Fibroblast of skin of back (primary cell): Measurements from ENCODE around the gene PCDHGC3. TPM values are rescaled to one million over a fixed set of nuclear protein-coding genes. Genes with fewer than 3 reads are reported as not detected.
"Not testable (repeated sequence)": the region's sequence is repeated elsewhere in the genome, so short reads cannot be mapped to it uniquely, and the experiment has no call there.

Experiments used
- DNase-seq: peaks from one replicate; pipeline ENCODE4 v3.0.0-alpha.2; 2013
- polyA plus RNA-seq, 2 experiments: library from polyadenylated mRNA; unstranded; fragments of 120-200 nt; gene quantifications; one replicate each; pipeline ENCODE4 v1.2.1, GENCODE V29; 2013; ENCODE audit not compliant: insufficient read length in 2 of 2

PCDHGC3 gene
- polyA plus RNA-seq (2013, experiment 1 of 2; ENCODE audit: insufficient read length) = 135 TPM
- polyA plus RNA-seq (2013, experiment 2 of 2; ENCODE audit: insufficient read length) = 126 TPM

DNA sequence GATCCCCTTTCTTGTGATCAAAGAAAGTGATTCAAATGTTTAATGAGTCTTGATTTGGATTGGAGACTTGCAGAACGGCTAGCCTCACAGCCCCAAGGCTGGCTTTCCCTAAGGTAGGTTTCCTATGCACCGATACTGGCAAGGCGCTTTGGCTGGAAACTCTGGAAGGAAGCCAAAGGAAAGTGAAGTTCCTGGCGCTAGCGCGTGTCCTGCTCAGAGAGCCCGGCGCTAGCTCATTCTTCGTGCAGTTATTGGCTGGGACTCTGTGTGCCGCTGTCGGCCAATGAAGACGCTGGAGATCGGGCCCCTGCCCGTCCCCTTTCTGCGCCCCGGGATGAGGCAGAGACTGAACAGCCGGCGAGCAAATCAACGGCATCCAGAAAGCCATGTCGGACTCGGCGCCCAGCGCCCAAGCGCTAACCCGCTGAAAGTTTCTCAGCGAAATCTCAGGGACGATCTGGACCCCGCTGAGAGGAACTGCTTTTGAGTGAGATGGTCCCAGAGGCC, at the start of gene PCDHGC3:
Gene PCDHGC3 (plus strand): TSS at position 342 of the 507 bp plus-strand sequence. CDS start 151 bp downstream, at position 493.
- DNase-seq = peak; percentile 96

GRCh38 chr5:141427783-141428426, 47.9 kb upstream of the PCDHGC3 start:
- no peak for DNase-seq

DNA sequence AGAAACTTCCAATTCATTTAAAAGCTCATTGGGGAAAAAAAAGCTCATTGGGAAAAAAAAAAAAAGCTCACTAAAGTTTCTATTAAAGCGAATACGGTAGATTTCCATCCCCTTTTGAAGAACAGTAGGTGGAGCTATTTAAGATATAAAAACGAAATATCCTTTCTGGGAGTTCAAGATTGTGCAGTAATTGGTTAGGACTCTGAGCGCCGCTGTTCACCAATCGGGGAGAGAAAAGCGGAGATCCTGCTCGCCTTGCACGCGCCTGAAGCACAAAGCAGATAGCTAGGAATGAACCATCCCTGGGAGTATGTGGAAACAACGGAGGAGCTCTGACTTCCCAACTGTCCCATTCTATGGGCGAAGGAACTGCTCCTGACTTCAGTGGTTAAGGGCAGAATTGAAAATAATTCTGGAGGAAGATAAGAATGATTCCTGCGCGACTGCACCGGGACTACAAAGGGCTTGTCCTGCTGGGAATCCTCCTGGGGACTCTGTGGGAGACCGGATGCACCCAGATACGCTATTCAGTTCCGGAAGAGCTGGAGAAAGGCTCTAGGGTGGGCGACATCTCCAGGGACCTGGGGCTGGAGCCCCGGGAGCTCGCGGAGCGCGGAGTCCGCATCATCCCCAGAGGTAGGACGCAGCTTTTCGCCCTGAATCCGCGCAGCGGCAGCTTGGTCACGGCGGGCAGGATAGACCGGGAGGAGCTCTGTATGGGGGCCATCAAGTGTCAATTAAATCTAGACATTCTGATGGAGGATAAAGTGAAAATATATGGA, 45.2 kb upstream of the PCDHGC3 start, which contains the start of gene PCDHGA12:
Gene PCDHGA12 (plus strand): TSS at position 176 of the 782 bp plus-strand sequence. CDS start 253 bp downstream, at position 429.
- DNase-seq = peak; percentile 91

GRCh38 chr5:141431286-141431685, 44.5 kb upstream of the PCDHGC3 start:
- DNase-seq = peak; percentile 49

GRCh38 chr5:141432308-141432707, 43.5 kb upstream of the PCDHGC3 start:
- not testable (repeated sequence) for DNase-seq

DNA sequence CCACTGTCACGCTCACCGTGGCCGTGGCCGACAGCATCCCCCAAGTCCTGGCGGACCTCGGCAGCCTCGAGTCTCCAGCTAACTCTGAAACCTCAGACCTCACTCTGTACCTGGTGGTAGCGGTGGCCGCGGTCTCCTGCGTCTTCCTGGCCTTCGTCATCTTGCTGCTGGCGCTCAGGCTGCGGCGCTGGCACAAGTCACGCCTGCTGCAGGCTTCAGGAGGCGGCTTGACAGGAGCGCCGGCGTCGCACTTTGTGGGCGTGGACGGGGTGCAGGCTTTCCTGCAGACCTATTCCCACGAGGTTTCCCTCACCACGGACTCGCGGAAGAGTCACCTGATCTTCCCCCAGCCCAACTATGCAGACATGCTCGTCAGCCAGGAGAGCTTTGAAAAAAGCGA, 43.0 kb upstream of the PCDHGC3 start:
- DNase-seq = not testable (repeated sequence)

GRCh38 chr5:141434006-141434405, 41.8 kb upstream of the PCDHGC3 start:
- DNase-seq = peak; percentile 59

DNA sequence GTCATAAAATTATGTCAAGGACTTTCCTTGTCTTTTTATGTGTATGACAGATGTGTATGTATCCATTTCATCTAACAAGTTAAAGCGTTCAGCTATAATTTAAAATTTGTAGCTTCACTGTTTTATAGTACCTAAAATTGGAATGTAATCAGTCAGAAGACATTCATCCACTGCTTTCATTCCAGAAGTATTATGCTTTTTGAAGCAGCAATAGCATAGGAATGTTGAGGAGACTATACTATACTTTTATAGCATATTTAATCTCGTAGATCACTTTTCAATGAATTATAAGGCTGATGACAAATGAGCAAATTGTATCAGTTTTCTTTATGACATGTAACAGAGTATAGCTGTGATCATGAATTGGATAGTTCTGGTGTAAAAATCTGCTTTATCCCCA, 38.5 kb upstream of the PCDHGC3 start:
- DNase-seq = peak; percentile 77

DNA sequence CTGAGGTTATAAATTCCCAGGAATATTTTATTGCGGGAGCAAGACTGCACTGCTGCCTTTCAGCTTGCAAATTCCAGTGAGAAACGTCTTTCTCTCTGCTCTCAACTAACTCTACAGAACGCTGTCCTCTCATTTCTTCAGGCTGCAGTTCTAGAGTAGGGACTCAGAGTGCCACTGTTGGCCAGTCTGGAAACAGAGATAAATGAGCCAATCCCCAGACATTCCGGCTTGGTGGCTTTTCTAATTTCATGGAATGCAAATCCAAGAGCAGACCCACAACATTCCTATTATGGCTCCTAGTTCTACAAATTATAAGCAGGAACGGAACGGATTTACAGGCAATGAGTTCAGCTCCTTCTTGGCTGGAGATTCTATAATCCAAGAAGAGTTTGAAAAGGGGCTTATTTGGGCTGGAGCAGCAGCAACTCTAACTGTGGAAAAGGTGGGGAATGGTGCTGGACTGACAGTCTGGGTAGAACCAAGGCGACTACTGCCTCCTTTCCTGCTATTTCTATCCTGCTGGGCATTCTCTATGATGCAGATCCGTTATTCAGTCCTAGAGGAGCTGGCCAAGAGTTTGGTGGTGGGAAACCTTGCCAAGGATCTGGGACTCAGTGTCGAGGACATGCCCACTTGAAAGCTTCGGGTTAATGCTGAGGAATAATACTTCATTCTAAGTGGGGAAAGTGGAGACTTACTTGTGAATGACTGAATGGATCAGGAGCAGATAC, 36.2 kb upstream of the PCDHGC3 start:
- peak; percentile 71 for DNase-seq

- peak; percentile 28 for DNase-seq
These were observed 35.4 kb upstream of the PCDHGC3 start for GRCh38 chr5:141440341-141440740.

- DNase-seq = no peak
These were observed 34.1 kb upstream of the PCDHGC3 start for GRCh38 chr5:141441571-141442170.

DNA sequence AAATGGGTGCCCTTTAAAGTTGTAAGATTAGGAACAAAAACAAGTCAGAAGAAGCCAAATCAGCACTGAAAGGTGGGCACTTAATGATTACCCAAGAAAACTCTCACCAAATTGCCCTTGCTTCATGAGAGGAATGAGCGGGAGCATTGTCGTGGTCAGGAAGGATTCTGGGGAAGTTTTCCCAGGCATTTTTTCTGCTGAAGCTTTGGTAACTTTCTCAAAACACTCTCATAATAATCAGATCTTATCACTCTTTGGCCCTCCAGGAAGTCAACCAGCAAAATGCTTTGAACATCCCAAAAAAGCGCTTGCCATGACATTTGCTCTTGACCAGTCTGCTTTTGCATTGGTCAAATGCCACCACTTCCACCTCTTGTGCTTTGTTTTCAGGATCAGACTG, 10.4 kb upstream of the PCDHGC3 start:
- peak; percentile 60 for DNase-seq

DNA sequence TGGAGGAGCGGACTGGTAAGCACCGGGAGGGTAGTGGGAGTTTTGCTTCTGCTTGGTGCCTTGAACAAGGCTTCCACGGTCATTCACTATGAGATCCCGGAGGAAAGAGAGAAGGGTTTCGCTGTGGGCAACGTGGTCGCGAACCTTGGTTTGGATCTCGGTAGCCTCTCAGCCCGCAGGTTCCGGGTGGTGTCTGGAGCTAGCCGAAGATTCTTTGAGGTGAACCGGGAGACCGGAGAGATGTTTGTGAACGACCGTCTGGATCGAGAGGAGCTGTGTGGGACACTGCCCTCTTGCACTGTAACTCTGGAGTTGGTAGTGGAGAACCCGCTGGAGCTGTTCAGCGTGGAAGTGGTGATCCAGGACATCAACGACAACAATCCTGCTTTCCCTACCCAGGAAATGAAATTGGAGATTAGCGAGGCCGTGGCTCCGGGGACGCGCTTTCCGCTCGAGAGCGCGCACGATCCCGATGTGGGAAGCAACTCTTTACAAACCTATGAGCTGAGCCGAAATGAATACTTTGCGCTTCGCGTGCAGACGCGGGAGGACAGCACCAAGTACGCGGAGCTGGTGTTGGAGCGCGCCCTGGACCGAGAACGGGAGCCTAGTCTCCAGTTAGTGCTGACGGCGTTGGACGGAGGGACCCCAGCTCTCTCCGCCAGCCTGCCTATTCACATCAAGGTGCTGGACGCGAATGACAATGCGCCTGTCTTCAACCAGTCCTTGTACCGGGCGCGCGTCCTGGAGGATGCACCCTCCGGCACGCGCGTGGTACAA, 556 bp downstream of the PCDHGC3 start:
- peak; percentile 82 for DNase-seq

- no peak for DNase-seq
These were observed 1.3 kb downstream of the PCDHGC3 start for GRCh38 chr5:141477044-141477575.

DNA sequence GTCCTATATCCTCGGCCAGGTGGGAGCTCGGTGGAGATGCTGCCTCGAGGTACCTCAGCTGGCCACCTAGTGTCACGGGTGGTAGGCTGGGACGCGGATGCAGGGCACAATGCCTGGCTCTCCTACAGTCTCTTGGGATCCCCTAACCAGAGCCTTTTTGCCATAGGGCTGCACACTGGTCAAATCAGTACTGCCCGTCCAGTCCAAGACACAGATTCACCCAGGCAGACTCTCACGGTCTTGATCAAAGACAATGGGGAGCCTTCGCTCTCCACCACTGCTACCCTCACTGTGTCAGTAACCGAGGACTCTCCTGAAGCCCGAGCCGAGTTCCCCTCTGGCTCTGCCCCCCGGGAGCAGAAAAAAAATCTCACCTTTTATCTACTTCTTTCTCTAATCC, 2.0 kb downstream of the PCDHGC3 start:
- no peak for DNase-seq

DNA sequence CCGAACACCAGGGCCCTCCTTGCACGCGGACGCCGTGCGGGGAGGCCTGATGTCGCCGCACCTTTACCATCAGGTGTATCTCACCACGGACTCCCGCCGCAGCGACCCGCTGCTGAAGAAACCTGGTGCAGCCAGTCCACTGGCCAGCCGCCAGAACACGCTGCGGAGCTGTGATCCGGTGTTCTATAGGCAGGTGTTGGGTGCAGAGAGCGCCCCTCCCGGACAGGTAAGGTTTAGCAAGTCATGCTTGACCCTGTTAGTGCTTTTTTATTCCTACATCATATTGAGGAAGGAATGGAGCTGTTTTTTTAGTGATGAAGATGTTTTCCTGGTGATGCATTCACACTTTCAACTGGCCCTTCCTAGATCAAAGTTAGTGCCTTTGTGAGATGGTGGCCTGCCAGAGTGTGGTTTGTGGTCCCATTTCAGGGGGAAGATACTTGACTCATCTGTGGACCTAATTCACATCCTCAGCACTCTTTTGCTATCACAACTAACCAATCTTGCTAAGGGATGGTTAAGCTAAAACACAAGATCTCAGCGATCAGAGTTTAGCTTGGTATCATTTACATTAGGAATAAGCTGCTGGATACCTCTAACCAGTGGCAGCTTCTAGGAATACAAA, 2.7 kb downstream of the PCDHGC3 start:
- peak; percentile 62 for DNase-seq

- no peak for DNase-seq
These were observed 4.0 kb downstream of the PCDHGC3 start for GRCh38 chr5:141479776-141480175.

DNA sequence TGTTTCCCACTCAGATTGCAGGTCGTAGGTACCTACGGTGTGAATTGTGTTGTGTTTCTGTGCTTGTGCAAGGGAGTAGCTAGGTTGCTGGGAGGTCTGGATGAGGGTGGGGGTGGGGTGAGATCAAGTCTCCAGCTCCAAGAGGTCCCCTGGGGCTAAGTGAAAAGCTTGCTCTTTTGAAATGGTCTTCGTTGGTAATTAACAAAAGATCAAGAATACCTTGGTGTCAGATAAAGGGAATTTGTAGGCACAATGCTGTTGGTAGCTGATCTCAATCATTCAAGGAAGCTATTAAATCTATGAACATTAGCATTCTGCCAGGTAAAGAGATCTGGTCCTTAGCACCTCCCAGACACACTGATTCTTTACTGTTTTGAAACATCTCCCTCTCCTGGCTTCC, 8.1 kb downstream of the PCDHGC3 start:
- DNase-seq = no peak

DNA sequence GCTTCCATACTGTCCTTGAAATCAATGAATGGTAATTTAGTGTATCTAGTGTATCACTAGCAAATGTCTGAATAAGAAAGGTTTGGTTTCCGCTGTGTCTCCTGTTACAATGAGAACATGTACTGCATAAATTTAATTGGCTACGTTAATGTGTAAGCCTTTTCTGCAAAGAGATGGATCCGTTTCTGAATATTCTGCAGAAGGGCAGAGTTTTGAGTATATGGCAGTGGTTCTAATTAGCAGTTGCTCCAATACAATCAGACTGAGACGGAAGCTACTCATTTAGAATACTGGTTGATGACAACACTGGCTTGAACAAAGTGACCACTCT, 8.5 kb downstream of the PCDHGC3 start:
- DNase-seq = no peak

GRCh38 chr5:141484641-141485311, 9.0 kb downstream of the PCDHGC3 start, which contains the start of gene PCDHGC4:
TSS of gene PCDHGC4 (plus strand) at chr5:141485030. CDS start at chr5:141485174, 144 bp downstream.
- DNase-seq = peak; percentile 28
